Central memory CD8-positive, alpha-beta T cell (primary cell): ENCODE results near the gene ELN.

Experiments
- ATAC-seq: fragments of 150-1000 bp; cut with Tn5 transposase; replicated peaks from 2 replicates; pipeline ENCODE4 v1.10.0; 2022; ENCODE audit warnings: mild to moderate bottlenecking, moderate FRiP score, moderate number of reproducible peaks; ENCODE audit not compliant: poor library complexity, severe bottlenecking; ENCODE audit errors: extremely low read depth
- DNase-seq, 2 donors: peaks; one replicate each; pipeline ENCODE4 v3.0.0; 2021; ENCODE audit warnings: low spot score in 2 of 2
- H3K27ac Mint-ChIP-seq: one replicate; pipeline ENCODE4 v1.8.0; 2022; ENCODE audit warnings: low read depth, mild to moderate bottlenecking, moderate library complexity, mixed read lengths
- H3K27me3 Mint-ChIP-seq: one replicate; pipeline ENCODE4 v1.8.0; 2022; ENCODE audit warnings: mixed read lengths
- H3K36me3 Mint-ChIP-seq: one replicate; pipeline ENCODE4 v1.8.0; 2022; ENCODE audit warnings: mild to moderate bottlenecking, moderate library complexity, mixed read lengths; ENCODE audit not compliant: insufficient read depth
- H3K4me1 Mint-ChIP-seq: one replicate; pipeline ENCODE4 v1.8.0; 2022; ENCODE audit warnings: mixed read lengths
- H3K4me3 Mint-ChIP-seq: one replicate; pipeline ENCODE4 v1.8.0; 2022; ENCODE audit warnings: mild to moderate bottlenecking, moderate library complexity, mixed read lengths
- H3K9me3 Mint-ChIP-seq: one replicate; pipeline ENCODE4 v1.8.0; 2022; ENCODE audit warnings: mixed read lengths

Gene ELN

DNA sequence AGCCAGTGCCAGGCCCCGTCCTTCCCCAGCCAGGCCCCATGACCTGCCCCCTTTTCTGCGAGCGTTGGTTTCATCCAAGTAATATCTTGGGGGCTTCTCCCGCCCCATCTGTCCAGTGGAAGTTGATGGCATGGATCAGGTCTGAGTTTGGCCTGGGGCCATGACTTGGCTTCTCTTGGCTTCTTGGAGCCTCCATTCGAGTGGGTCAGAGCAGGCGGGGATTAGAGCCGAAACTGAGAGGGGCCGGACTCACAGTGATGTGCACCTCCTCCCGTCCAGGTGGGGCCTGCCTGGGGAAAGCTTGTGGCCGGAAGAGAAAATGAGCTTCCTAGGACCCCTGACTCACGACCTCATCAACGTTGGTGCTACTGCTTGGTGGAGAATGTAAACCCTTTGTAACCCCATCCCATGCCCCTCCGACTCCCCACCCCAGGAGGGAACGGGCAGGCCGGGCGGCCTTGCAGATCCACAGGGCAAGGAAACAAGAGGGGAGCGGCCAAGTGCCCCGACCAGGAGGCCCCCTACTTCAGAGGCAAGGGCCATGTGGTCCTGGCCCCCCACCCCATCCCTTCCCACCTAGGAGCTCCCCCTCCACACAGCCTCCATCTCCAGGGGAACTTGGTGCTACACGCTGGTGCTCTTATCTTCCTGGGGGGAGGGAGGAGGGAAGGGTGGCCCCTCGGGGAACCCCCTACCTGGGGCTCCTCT lies 40.6 kb downstream of the ELN start:
- Mint-ChIP-seq H3K9me3 (no peaks in the 10 kb centered on the region), H3K36me3 (peaks cover 3% of the 10 kb centered on the region), H3K4me1 (no peaks in the 10 kb centered on the region), H3K4me3 (no peak overlapping the region), H3K27ac (no peak overlapping the region), H3K27me3 (no peaks in the 10 kb centered on the region)
- DNase-seq (no peak), ATAC-seq (no peak)

DNA sequence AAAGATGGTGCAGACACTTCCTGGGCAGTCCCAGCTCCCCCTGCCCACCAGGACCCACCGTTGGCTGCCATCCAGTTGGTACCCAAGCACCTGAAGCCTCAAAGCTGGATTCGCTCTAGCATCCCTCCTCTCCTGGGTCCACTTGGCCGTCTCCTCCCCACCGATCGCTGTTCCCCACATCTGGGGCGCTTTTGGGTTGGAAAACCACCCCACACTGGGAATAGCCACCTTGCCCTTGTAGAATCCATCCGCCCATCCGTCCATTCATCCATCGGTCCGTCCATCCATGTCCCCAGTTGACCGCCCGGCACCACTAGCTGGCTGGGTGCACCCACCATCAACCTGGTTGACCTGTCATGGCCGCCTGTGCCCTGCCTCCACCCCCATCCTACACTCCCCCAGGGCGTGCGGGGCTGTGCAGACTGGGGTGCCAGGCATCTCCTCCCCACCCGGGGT lies 41.1 kb downstream of the ELN start:
- ATAC-seq = no peak
- Mint-ChIP-seq H3K27me3 (no peaks in the 10 kb centered on the region), H3K27ac (no peak overlapping the region), H3K9me3 (no peaks in the 10 kb centered on the region), H3K36me3 (peaks cover 2% of the 10 kb centered on the region), H3K4me1 (no peaks in the 10 kb centered on the region), H3K4me3 (no peak overlapping the region)
- no peak for DNase-seq

DNA sequence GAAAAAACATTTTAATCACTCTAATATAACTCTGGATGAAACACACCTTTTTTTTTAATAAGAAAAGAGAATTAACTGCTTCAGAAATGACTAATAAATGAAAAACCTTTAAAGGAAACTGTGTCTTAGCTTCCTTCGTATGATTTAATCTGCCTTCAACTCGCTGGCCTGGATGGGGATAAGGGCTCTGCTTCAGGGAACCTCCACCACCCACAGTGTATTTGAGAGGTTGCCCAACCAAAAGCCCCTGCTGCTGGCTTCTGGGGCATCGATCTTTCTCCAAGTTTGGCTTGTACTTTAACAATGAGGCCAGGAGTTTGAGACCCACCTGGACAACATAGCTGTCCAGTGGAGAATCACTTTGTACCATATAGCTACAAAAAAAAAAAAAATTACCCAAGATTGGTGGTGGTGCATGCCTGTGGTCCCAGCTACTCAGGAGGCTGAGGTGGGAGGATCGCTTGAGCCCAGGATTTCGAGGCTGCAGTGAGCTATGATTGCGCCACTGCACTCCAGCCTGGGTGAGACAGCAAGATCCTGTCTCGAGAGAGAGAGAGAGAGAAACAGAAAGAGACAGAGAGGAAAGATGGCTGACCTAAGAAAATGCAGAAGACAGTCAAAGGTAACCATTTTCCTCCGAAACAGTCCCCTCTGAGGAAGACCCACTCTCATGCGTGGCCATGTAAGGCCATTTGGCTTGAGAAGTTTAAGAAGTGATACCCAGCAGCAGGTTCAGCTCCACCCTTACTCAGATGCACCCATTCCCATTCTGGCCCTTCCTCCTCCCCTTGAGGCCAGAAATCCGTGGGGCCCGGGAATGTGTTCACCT lies 42.0 kb downstream of the ELN start:
- Mint-ChIP-seq H3K4me1 (no peaks in the 10 kb centered on the region), H3K4me3 (no peak overlapping the region), H3K9me3 (no peaks in the 10 kb centered on the region), H3K27me3 (no peaks in the 10 kb centered on the region), H3K36me3 (peaks cover 2% of the 10 kb centered on the region), H3K27ac (no peak overlapping the region)
- DNase-seq = no peak
- ATAC-seq = no peak

DNA sequence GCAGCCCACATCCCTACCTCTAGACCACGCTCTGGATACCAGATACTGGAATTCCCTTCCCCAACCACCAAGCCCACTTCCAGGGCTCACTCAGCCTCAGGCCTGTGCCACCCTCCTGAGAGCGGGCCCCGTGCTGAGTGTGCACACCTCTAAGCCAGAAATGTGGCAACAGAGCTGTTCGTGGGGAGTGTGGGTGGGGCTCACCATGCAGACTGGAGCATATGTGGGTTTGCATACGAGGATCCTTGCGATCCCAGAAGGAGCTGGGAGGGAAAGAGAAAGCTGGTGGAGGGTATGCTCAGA lies 42.6 kb downstream of the ELN start:
- Mint-ChIP-seq H3K27ac (no peak overlapping the region), H3K36me3 (peaks cover 2% of the 10 kb centered on the region), H3K9me3 (no peaks in the 10 kb centered on the region), H3K4me1 (no peaks in the 10 kb centered on the region), H3K4me3 (no peak overlapping the region), H3K27me3 (no peaks in the 10 kb centered on the region)
- DNase-seq (no peak), ATAC-seq (no peak)

DNA sequence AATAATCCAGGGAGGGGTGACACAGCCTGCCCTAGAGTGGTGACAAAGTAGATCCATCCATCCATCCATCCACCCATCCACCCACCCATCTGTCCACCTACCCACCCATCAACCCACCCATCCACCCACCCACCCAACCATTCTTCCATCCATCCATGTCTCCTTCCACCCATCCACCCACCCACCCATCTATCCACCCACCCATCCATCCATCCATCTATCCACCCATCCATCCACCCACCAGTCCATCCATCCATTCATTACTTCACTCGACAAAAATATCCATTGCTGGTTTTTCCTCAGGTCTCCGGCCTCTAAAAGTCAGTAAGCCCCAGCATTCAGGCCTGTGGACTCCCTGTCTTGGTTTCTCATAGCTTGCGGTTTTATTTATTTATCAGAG lies 43.1 kb downstream of the ELN start:
- Mint-ChIP-seq H3K27ac (no peak overlapping the region), H3K4me3 (no peak overlapping the region), H3K36me3 (peaks cover 2% of the 10 kb centered on the region), H3K4me1 (no peaks in the 10 kb centered on the region), H3K27me3 (no peaks in the 10 kb centered on the region), H3K9me3 (no peaks in the 10 kb centered on the region)
- DNase-seq (no peak), ATAC-seq (no peak)

DNA sequence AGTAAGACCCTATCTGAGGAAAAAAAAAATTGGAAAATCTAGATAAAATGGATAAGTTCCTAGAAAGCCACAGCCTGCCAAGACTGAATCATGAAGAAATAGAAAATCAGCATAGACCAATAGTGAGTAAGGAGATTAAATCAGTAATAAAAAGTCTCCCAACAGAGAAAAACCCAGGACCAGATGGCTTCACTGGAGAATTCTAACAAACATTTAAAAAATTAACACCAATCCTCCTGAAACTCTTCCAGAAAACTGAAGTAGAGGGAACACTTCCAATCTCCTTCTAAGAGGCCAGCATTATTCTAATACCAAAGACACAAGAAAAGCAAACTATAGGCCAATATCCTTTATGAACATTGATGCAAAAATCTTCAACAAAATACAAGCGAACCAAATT lies 46.8 kb downstream of the ELN start:
- ATAC-seq = no peak
- Mint-ChIP-seq H3K4me1 (no peaks in the 10 kb centered on the region), H3K4me3 (no peak overlapping the region), H3K36me3 (peaks cover 2% of the 10 kb centered on the region), H3K27ac (no peak overlapping the region), H3K27me3 (no peaks in the 10 kb centered on the region), H3K9me3 (no peaks in the 10 kb centered on the region)
- DNase-seq = no peak

DNA sequence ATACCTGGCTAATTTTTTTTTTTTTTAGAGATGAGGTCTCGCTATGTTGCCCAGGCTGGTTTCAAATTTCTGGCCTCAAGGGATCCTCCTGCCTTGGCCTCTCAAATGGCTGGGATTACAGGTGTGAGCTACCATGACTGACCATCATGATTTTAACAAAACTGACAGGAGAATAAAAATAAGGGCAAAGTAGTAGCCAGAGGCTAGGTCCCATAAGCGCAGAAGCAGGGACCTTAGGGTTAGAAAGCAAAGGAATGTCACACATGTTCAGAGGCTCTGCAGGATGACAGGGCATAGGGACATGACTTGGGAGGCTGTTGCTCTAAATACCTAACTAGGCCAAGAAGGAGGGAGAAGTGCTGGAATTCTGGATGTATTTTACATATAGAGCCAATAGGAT lies 50.5 kb downstream of the ELN start:
- Mint-ChIP-seq H3K27me3 (no peaks in the 10 kb centered on the region), H3K36me3 (peaks cover 1% of the 10 kb centered on the region), H3K9me3 (no peaks in the 10 kb centered on the region), H3K4me3 (no peak overlapping the region), H3K4me1 (no peaks in the 10 kb centered on the region), H3K27ac (no peak overlapping the region)
- DNase-seq (no peak), ATAC-seq (no peak)

DNA sequence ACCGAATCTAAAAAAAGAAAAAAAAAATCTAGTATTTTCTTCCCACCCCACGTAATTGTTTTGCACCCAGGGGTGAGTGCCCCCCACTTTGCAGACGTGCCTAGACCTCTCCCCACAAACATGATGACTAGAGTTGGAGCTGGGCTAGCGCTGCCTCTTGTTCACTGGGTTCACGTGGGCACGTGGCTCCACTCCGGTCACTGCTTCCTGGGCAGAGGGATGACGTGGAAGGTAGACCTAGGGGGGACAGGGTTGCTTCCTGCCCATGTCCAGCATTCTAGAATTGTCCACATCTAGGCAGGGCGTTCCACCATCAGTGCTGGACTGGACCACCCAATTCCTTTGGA lies 54.8 kb downstream of the ELN start:
- no peaks in the 10 kb centered on the region for H3K9me3 Mint-ChIP-seq
- peaks cover 14% of the 10 kb centered on the region for H3K4me1 Mint-ChIP-seq
- DNase-seq (no peak), ATAC-seq (no peak)
- peaks cover 4% of the 10 kb centered on the region for H3K36me3 Mint-ChIP-seq
- peak overlapping the region; percentile 64 for H3K27ac Mint-ChIP-seq
- no peak overlapping the region for H3K4me3 Mint-ChIP-seq
- no peaks in the 10 kb centered on the region for H3K27me3 Mint-ChIP-seq

DNA sequence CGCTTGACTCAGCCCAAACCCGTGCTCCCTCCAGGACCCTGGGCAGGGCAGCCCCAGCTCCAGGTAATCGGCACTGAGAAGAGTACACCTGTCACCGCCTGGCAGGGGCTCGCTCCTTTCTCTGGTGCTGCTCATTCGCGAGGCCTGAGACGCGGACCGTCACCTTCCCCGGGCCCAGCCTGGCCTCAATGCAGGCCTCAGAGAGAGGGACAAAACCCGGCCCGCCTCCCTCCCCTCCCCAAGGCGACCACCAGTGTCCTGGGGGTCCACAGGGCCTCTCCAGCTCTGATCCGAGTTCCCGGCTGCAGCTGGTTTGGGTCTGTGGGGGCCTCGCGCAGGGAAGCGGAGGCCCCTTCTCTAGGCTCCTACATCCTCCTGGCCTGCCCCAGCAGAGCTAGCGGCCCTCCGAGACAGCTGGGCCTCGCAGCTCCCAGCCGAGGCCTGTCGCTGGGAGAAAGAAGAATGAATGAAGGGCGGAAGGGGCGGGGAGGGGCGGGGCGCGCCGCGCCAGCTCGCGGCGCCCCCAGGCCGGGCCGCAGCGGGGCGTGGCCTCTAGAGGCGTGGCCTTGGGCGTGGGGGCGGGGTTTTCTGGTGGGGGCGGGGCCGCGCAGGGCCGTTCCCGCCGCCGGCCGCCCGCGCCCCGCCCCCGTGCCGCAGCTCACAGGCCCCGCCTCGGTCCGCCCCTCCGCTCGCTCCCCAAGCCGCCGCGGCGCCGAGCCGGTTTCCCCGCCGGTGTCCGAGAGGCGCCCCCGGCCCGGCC lies 55.3 kb downstream of the ELN start, which contains the start of gene LIMK1:
Gene LIMK1, plus strand, starts transcription at position 688 of the 760 bp plus-strand sequence. CDS start 187 bp downstream, outside the sequence.
- DNase-seq (peak; percentile 60 to 70), ATAC-seq (peak; percentile 84)
- Mint-ChIP-seq H3K4me1 (peaks cover 14% of the 10 kb centered on the region), H3K36me3 (peaks cover 4% of the 10 kb centered on the region), H3K27me3 (no peaks in the 10 kb centered on the region), H3K4me3 (peak within 1 kb of the TSS; percentile 84), H3K9me3 (no peaks in the 10 kb centered on the region), H3K27ac (peak within 1 kb of the TSS; percentile 67)

DNA sequence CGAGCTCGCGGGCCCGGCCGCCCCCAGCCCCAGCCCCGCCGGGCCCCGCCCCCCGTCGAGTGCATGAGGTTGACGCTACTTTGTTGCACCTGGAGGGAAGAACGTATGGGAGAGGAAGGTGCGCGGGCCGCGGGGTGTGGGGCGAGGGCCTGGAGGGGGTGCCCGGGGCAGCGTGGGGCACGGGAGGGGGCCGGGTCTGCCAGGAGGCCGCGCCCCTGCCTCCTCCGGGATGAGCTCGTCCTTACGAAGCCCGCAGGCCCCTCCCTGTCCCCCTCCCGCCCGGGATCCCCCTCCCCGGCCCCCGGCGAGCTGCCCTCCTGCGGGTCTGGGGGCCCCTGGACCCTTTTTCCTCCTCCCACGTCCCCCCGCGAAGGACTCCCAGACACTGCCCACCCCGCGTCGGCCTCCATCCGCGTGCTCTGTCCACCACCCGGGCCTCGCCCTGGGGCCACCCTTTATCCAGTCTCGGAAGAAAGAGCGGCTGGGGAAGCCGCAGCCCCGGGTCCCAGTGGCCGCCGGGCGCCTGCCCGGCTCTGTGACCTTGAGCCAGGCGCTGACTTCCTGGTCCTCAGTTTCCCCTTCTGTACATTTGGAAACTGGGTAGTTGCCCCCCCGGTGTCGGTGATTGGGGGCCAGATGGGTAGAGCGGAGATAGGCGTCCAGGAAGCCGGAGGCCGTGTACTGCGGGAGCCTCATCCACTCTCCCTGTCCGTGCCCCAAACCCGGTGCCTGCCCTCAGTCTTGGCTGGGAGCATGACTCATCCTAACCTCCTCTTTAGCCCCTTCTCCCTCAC lies 56.2 kb downstream of the ELN start:
- no peak for DNase-seq
- no peaks in the 10 kb centered on the region for H3K27me3 Mint-ChIP-seq
- ATAC-seq = peak; percentile 55
- H3K4me1 Mint-ChIP-seq = peaks cover 14% of the 10 kb centered on the region
- peaks cover 4% of the 10 kb centered on the region for H3K36me3 Mint-ChIP-seq
- H3K4me3 Mint-ChIP-seq = peak overlapping the region; percentile 84
- H3K27ac Mint-ChIP-seq = peak overlapping the region; percentile 67
- no peaks in the 10 kb centered on the region for H3K9me3 Mint-ChIP-seq

DNA sequence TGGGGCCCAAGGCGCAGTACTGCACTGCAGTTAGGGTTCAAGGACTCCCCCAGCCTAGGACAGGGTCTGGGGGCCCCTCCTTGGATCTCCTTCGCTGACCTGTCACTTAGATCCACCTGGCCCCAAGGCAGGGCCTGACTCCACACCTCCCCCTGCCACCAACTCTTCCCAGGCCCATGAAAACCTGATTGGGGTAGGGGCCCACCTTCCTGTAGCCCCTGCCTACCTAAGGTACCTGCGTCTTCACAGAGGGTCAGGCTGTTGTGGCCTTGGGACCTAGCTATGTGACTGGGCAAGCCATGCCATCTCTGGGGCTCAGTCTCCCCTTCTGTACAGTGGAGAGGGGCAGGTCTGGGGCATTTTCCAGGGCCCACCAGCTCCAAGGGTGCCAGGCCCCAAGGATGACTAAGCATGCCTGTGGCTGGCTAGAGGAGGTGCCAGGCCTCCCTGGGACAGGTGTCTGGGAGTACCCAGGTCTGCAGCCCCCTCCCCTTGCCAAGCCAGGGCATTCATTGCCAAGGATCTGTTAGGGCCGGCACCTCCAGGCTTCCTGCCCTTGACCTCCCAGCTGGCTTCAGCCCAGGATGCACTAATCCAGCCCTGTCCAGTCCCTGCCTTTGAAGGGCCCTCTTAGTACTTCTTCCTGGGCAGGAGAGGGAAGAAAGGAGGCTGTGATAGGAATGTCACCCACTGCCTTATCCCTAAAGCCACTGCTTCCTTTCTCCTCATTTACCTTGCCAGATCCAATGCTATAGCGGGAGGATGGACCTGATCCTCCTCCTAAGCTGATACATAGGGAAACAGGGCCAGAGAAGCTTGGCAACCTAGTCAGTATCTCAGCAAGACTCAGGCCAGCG lies 57.0 kb downstream of the ELN start:
- Mint-ChIP-seq H3K36me3 (peaks cover 4% of the 10 kb centered on the region), H3K27me3 (no peaks in the 10 kb centered on the region), H3K4me1 (peaks cover 19% of the 10 kb centered on the region), H3K27ac (peak overlapping the region; percentile 67), H3K9me3 (no peaks in the 10 kb centered on the region), H3K4me3 (peak overlapping the region; percentile 84)
- DNase-seq = no peak
- ATAC-seq = no peak
